ENCODE data around the gene RAP1GAP. TPM values are rescaled to one million over a fixed set of nuclear protein-coding genes. Genes with fewer than 3 reads are reported as not detected.

RAP1GAP gene
- total and polyA plus RNA-seq, 2 of the 13 experiments (the other 11 are each of a cell fraction or from before 2014, with no cell fraction given), result 11.9 to 37.5 TPM

GRCh38 chr1:21651214-21652042 lies 17.7 kb downstream of the RAP1GAP start (continued):
- TF ChIP-seq SIN3A (IDR thresholded peaks at IDR 0.05; ENCODE audit: borderline replicate concordance, low read depth, low read length) (peak; percentile 23; the same call in 1 of the 2 replicates), ZNF513 (CRISPR knock-in tag; conservative IDR thresholded peaks at IDR 0.05) (no peak), NFIB (CRISPR knock-in tag; IDR thresholded peaks at IDR 0.05; ENCODE audit: borderline replicate concordance) (no peak), CEBPG (CRISPR knock-in tag; IDR thresholded peaks at IDR 0.05) (no peak), MYPOP (CRISPR knock-in tag; IDR thresholded peaks at IDR 0.05) (no peak), ZNF646 (CRISPR knock-in tag; IDR thresholded peaks at IDR 0.05) (no peak), ZNF605 (CRISPR knock-in tag; IDR thresholded peaks at IDR 0.05) (no peak), FIP1L1 (IDR thresholded peaks at IDR 0.05; ENCODE audit: borderline replicate concordance, insufficient read depth, low read depth, low read length) (no peak), GATAD2A (CRISPR knock-in tag; IDR thresholded peaks at IDR 0.05) (no peak), TMF1 (CRISPR knock-in tag; IDR thresholded peaks at IDR 0.05; ENCODE audit: low read depth) (no peak), ATRX (CRISPR knock-in tag; IDR thresholded peaks at IDR 0.05; ENCODE audit: borderline replicate concordance) (no peak), SALL1 (CRISPR knock-in tag; IDR thresholded peaks at IDR 0.05) (no peak), NR1H2 (CRISPR knock-in tag; IDR thresholded peaks at IDR 0.05; ENCODE audit: borderline replicate concordance, low read depth) (no peak), PATZ1 (CRISPR knock-in tag; IDR thresholded peaks at IDR 0.05) (peak; percentile 27; the same call in 1 of the 2 replicates), NRL (CRISPR knock-in tag; IDR thresholded peaks at IDR 0.05; ENCODE audit: borderline replicate concordance) (0 out of 2 replicates have a peak, but pooled peaks have one; percentile 17), EZH2 (conservative IDR thresholded peaks at IDR 0.05; ENCODE audit: low read depth, low read length) (no peak), ZNF619 (CRISPR knock-in tag; IDR thresholded peaks at IDR 0.05) (no peak), SAP130 (CRISPR knock-in tag; IDR thresholded peaks at IDR 0.05; ENCODE audit: low read depth) (peak; percentile 26; the same call in 1 of the 2 replicates), ZMYM3 (CRISPR knock-in tag; IDR thresholded peaks at IDR 0.05) (no peak)

Measured in HepG2 (cell line).